NCI-H1417 treated with DMSO at 0.1 percent for 48 hours (cell line): ENCODE measurements around the gene CXCL17.

Source experiments
- DNase-seq: peaks from one replicate; lab custom pipeline; 2025; lab: John Stamatoyannopoulos, UW

CXCL17 gene

DNA sequence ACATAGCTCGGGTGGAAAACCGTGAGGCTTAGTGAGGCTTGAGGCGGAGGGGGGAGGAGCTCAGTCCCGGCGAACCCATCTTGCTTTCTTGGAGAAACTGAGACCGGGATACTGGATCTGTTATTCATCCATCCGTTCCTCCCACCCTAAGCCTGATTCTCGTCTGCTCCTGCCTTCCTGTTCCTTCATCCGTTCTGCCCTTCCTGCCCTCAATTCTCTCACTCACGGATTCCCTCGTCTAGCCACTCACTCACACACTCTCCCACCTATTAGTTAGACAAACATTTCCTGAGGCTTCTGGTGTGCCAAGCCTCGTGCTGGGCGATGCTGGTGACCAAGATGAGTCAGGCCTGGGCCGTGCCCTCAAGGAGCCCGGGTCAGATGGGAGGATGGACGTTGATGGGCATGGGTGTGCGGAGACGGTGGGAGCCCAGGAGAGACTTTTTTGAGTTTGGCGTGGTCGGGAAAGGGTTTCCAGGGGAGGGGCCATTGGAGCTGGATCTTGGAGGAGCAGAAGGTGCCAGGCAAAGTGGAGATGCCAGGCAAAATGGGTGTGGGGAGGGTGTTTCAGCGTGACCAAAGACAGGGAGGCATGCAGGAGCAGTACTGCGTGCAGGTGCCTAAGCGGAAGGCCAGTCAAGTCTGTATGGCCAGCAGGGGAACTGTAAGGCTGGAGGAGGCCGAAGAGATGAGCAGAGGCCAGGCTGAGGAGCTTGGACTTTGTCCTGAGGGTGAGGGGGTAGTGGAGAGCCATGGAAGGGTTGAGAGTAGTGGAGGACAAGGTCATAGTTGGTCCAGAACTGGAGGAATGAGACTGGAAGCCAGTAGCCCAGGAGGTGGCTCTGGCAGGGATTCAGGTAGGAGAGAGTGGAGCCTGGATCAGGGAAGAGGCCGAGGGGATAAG lies 45.2 kb downstream of the CXCL17 start:
- no peak for DNase-seq

GRCh38 chr19:42396381-42397262 lies 46.1 kb downstream of the CXCL17 start:
- DNase-seq: peak; percentile 72

DNA sequence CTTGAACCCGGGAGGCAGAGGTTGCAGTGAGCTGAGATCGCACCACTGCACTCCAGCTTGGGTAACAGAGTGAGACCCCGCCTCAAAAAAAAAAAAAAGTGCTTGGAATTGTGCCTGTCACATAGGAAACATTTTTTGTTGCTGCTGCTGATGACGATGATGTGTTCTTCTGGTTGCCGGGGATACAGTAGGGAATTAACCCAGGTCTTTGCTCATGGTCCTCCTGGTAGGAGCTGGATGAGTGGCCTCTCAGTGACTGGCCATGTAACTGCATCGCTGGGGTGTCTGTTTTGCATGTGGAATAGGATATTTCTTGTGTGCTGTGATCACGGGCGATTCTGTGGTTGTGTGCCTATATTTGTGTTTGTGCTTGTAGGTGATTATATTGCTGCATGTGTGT lies 48.0 kb downstream of the CXCL17 start:
- no peak for DNase-seq

DNA sequence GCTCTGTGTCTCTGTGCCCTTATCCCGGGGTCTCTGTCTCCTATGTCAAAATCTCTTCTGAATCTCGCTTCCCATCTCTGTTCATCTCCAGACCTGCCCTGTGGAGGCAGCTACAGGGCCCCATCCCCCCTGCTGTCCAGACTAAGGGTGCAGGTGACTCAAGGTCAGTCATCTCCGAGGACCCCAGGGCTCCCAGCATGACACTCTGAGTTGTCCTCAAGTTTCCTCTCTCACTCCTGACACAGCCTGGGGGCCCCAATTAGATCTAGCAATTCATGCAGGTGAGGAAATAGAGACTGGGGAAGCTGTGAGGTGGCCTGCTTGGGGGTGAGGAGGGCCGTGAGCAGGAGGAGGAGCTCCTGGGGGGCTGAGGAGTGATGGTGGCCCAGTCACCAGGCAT lies 50.6 kb downstream of the CXCL17 start:
- no peak for DNase-seq

- no peak for DNase-seq
These were observed 52.8 kb downstream of the CXCL17 start, which contains the start of gene CNFN for GRCh38 chr19:42389899-42390298. Gene CNFN, minus strand, starts transcription at chr19:42390297. Its CDS starts 1,260 bp downstream, at chr19:42389037.

- no peak for DNase-seq
These were observed 53.8 kb downstream of the CXCL17 start for GRCh38 chr19:42388851-42389489.

GRCh38 chr19:42386974-42387707 lies 55.6 kb downstream of the CXCL17 start:
- DNase-seq: peak; percentile 19

DNA sequence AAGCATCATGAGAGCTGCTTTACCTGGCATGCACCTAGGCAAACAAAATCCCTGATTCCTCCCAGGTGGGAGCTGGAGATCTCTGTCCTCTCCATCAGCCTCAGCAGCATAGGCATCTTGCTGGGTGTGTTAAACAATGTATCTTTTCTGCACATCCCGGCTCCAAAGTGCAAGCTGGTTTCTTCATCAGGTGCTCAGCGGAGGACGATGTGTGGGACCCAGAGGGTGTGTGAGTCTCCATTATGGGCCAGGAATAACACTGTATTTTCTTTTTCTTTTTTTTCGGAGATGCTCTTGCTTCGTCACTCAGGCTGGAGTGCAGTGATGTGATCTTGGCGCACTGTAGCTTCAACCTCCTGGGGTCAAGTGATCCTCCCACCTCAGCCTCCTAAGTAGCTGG lies 62.6 kb downstream of the CXCL17 start:
- no peak for DNase-seq
